Keratinocyte (primary cell): ENCODE results near the gene MPPED1.

Source experiments
- EZH2 ChIP-seq: IDR thresholded peaks from one replicate; pipeline ENCODE4 v1.6.1; 2012; ENCODE audit warnings: inconsistent platforms, mild to moderate bottlenecking, low read length, moderate library complexity
- TF ChIP-seq, protein P1 (sequence below), 3 experiments: IDR thresholded peaks in 1 of 3; conservative IDR thresholded peaks in 1 of 3; optimal IDR thresholded peaks in 1 of 3; 2 replicates in 2 of 3; 3 replicates in 1 of 3; pipeline versions ENCODE3 to v1.5.1; 2011; ENCODE audit warnings: low read length in 3 of 3, mild to moderate bottlenecking in 3 of 3, moderate library complexity in 2 of 3, control low read depth in 1 of 3, inconsistent platforms in 1 of 3; ENCODE audit not compliant: insufficient read depth in 2 of 3; ENCODE audit errors: extremely low read depth in 1 of 3

DNA sequence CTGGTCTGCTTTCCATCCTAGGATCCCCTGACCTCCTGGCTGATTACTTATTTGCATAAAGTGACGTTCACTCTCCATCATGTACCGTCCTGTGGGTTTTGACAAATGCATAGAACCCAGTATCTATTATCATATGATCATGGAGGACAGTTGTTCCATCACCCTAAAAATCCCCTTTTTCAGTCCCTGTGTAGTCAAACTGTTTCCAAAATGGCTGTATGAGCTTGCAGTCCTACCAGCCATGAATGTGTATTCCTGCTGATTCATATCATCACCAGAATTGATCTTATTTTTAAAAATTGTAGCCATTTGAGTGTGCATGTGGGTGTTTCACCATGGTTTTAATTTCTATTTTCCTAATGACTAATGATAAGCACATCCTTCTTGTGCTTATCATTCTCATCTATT lies 108.8 kb downstream of the MPPED1 start:
- TF ChIP-seq, protein P1, sequence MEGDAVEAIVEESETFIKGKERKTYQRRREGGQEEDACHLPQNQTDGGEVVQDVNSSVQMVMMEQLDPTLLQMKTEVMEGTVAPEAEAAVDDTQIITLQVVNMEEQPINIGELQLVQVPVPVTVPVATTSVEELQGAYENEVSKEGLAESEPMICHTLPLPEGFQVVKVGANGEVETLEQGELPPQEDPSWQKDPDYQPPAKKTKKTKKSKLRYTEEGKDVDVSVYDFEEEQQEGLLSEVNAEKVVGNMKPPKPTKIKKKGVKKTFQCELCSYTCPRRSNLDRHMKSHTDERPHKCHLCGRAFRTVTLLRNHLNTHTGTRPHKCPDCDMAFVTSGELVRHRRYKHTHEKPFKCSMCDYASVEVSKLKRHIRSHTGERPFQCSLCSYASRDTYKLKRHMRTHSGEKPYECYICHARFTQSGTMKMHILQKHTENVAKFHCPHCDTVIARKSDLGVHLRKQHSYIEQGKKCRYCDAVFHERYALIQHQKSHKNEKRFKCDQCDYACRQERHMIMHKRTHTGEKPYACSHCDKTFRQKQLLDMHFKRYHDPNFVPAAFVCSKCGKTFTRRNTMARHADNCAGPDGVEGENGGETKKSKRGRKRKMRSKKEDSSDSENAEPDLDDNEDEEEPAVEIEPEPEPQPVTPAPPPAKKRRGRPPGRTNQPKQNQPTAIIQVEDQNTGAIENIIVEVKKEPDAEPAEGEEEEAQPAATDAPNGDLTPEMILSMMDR (optimal IDR thresholded peaks at IDR 0.05 in 1 of 3, IDR thresholded peaks at IDR 0.05 in 1 of 3, conservative IDR thresholded peaks at IDR 0.05 in 1 of 3; ENCODE audit: extremely low read depth in 1 of 3, insufficient read depth in 2 of 3, low read length in 3 of 3): no peak
- no peak for TF ChIP-seq EZH2
